GM19043 (cell line): Measurements from ENCODE around the gene IL37.
"Not testable (repeated sequence)": the region's sequence is repeated elsewhere in the genome, so short reads cannot be mapped to it uniquely, and the experiment has no call there.

ENCODE experiments used
- ATAC-seq: cut with Tn5 transposase; IDR thresholded peaks from one replicate; pipeline ENCODE4 v1.9.1; 2021; ENCODE audit warnings: low read depth; ENCODE audit not compliant: unreplicated experiment

IL37 gene

DNA sequence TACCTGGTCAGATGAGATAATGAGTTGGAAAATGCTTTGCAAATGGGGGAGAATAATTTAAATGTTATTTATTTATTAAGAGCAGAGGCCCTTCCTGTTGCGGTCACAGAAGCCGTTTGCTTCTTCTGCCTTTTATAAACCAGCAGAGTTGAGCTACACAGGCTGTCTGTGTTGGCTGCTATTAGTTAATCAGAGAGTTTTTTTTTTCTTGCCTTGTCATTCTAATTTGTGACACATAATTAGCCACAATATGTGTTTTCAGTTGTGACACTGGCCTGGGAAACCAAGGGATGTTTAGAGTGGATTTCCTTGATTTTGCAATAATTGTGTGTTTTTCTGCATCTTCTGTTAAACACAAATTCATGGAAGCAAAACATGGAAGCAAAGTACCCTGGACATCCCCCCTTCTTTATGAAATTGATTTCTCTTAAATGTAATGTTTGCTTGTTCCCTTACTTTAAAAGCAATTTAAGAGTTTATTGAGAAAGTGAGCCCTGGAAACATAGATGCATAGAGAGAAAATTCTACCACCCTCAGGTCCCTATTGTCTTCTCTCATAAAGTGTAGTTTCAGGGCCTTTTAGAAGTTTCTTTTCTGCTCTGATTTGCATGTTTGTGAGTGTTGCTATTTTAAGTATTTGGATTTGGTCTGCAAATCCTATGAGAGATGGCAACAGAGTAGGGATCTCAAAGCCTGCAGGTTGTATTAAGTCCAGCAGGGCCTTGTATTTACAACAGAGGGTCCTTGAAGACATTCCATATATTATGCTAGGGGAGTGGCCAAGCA, 22.8 kb upstream of the IL37 start:
- ATAC-seq = no peak

GRCh38 chr2:112889976-112890375, 21.0 kb upstream of the IL37 start:
- no peak for ATAC-seq

- ATAC-seq = no peak
Measured at GRCh38 chr2:112891385-112891831, 19.6 kb upstream of the IL37 start.

- no peak for ATAC-seq
Measured at GRCh38 chr2:112893752-112894151, 17.2 kb upstream of the IL37 start.

DNA sequence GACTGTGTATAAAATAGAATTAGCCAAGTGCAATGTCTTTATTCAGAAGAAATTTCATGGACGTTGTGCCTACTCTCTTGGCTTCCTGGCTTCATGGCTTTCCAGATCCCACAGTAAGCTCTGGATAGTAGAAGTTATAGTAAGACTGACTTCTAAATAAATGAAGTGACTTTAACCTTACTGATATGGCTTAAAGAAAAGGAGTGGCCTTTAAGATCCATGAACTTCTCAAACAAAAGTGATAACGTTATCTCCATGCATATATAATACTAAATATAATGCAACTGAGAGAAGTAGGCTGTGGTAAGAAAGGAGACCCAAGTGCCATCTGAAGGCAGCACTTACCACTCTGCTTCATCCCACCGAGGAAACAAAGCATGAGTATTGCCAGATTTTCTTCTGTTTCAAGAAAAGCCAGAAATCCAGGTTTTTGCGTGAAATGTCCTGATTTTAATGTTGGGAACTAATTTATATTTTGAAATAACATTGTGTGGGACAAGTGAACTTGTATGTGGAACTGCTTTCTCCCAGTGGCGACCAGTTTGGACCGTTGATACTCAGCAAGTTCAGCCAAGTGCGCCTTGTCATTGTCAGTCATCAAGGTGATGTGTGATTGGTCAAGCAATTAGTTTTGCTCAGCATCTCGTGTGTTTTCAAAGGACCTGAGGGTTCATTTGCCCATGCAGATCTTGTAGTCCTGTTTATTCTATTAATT, 13.9 kb upstream of the IL37 start:
- ATAC-seq = no peak

- ATAC-seq = no peak
Measured at GRCh38 chr2:112897624-112897978, 13.4 kb upstream of the IL37 start.

DNA sequence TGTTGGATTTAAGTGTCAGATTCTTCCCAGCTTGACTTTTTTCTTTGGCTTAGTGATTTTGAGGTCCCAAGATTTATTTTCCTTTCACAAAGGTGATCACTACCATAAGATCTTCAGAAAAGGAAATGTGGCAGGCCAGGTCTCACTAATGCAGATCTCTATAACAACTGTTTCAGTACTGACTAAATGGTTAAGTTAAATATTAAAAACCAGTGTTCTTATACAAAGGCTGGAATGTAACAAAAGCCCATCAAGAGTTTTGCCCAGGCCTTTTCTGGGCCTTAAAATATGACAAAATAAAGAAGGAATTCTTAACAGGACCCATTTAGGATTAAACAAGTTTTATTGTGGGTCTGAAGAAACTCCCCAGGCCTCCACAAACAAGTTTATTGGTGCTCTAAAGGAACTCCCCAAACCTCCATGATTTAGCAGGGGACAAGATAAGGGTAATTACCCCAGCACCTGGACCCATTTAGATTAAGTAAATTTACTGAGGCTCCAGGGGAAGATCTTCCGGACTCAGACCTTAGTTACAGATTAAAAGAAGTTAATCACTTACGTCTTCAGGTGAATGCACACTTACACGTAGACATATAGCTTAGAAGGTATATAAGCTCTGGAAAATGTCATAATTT, 9.4 kb upstream of the IL37 start:
- not testable (repeated sequence) for ATAC-seq

GRCh38 chr2:112902816-112903215, 8.1 kb upstream of the IL37 start:
- no peak for ATAC-seq

DNA sequence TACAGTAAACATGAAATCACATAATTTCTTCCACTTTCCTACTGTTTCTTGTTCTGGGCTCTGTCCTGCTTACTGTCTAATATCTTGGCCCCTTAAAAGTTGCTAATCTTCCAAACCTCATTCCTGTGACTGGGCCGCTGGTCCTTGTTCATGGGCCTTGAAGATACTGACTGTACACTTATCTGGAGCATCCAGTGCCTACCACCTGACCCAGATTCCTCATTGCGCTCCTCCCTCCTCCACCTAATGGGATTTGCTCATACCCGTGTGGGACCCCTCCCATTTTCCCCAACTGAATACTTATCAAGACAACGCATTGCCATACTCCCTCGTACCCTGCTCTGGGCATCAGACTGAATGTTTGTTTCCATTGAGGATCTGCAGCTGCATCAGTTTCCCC, 6.1 kb upstream of the IL37 start:
- ATAC-seq = no peak

- no peak for ATAC-seq
Measured at GRCh38 chr2:112906276-112906675, 4.7 kb upstream of the IL37 start.

- ATAC-seq = no peak
Measured at GRCh38 chr2:112907001-112907949, 3.7 kb upstream of the IL37 start.

DNA sequence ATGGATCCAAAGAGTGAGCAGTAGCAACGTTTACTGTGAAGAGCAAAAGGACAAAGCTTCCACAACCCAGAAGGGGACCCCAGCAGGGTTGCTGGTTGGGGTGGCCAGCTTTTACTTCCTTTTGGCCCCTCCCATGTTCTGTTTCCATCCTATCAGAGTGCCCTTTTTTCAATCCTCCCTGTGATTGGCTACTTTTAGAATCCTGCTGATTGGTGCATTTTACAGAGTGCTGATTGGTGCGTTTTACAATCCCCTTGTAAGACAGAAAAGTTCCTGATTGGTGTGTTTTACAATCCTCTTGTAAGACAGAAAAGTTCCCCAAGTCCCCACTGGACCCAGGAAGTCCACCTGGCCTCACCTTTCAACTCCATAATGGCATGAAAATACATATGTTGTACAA, 2.4 kb upstream of the IL37 start:
- not testable (repeated sequence) for ATAC-seq

GRCh38 chr2:112910219-112910618, 746 bp upstream of the IL37 start:
- ATAC-seq = no peak

GRCh38 chr2:112912403-112912802, 1.4 kb downstream of the IL37 start:
- no peak for ATAC-seq

DNA sequence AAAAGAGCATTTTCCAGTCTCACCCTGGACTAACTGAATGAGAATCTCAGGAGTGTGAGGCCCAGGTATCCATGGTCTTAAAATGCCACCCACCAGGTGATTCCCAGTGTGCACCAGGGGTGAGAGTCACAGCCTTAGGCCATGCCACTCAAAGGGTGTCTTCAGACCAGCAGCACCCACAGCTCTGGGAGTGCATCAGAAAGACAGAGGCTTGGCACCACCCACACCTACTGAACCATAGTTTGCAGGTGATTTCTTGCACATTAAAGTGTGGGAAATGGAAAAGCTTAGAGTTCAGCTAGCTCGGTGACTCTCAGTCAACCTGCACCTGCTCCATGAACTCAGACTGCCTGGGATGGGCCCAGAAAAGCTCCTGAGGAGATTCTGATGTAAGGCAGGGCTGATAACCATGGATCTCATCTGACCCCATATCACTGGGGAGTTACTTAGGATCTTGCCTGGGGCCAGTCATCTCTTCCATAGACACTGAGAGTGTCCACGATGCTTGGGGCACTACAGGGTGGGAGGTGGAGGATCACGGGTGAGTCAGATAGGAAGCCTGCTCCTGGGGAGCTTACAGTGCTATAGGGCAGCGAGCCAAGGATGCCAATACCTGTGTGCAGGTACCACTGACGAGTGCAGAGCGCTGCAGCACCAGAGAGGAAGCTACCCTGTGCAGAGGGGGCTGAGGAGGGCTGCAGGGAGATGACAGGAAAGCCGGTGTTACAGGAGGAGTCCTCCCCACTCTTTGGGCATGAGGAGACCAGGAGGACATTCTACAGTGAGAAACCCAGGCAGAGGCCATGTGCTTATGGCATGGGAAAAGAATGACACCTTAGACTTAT, 4.6 kb downstream of the IL37 start:
- ATAC-seq = no peak

- ATAC-seq = no peak
Measured at GRCh38 chr2:112916145-112916571, 5.2 kb downstream of the IL37 start.

DNA sequence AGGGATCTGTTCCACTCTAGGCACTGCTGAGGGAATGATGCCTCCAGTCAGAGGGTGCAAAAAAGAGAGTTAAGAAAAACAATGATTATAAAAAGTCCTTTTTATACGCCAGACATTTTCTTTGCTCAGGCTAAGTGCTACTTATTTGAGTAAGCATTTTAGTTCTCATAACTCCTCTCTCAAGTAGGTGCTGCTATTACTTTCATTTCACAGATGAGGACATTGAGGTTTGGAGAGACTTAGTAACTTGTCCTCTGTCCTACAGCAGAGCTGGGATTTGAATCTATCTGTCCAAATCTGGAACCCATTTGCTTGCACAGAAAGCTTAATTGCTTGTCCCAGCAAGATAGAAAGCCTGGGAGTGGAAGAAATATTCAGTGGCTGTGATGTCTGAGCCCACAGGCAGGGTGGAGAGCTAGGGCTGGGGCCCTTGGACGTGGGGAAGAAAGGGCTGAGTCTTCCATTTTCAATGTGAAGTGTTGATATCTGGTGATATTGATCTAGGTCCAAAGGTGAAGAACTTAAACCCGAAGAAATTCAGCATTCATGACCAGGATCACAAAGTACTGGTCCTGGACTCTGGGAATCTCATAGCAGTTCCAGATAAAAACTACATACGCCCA, 5.8 kb downstream of the IL37 start:
- ATAC-seq = no peak

- no peak for ATAC-seq
Measured at GRCh38 chr2:112917856-112918255, 6.9 kb downstream of the IL37 start.

GRCh38 chr2:112918256-112918655, 7.3 kb downstream of the IL37 start:
- no peak for ATAC-seq
